HG02623 (cell line): ENCODE measurements around the gene ZFYVE1.
"Not testable (repeated sequence)": the region's sequence is repeated elsewhere in the genome, so short reads cannot be mapped to it uniquely, and the experiment has no call there.

ENCODE experiments used
- ATAC-seq: cut with Tn5 transposase; IDR thresholded peaks from one replicate; pipeline ENCODE4 v1.9.1; 2021; ENCODE audit warnings: moderate library complexity; ENCODE audit not compliant: unreplicated experiment

Gene ZFYVE1

GRCh38 chr14:73026845-73027542 is at the start of gene ZFYVE1:
ZFYVE1 (minus strand) TSS chr14:73027106; CDS start chr14:73024508, 2,598 bp downstream.
- peak; percentile 98 for ATAC-seq

GRCh38 chr14:73069585-73069984 is 42.7 kb upstream of the ZFYVE1 start:
- ATAC-seq, result no peak

- ATAC-seq, result no peak
Observed at GRCh38 chr14:73058922-73059673, 32.2 kb upstream of the ZFYVE1 start.

- ATAC-seq, result peak; percentile 93
Observed at GRCh38 chr14:73058224-73058921, 31.5 kb upstream of the ZFYVE1 start, which contains the start of gene RBM25. RBM25 (plus strand) TSS chr14:73058534; CDS start chr14:73071642, 13,108 bp downstream.

GRCh38 chr14:73057944-73058223 is 31.0 kb upstream of the ZFYVE1 start:
- no peak for ATAC-seq

GRCh38 chr14:73055251-73055650 is 28.3 kb upstream of the ZFYVE1 start:
- no peak for ATAC-seq

GRCh38 chr14:73049428-73049827 is 22.5 kb upstream of the ZFYVE1 start:
- ATAC-seq, result no peak

- ATAC-seq, result no peak
Observed at GRCh38 chr14:73047808-73048207, 20.9 kb upstream of the ZFYVE1 start.

GRCh38 chr14:73036706-73037450 is 10.0 kb upstream of the ZFYVE1 start:
- not testable (repeated sequence) for ATAC-seq

GRCh38 chr14:73027984-73028383 is 1.1 kb upstream of the ZFYVE1 start:
- no peak for ATAC-seq

- no peak for ATAC-seq
Observed at GRCh38 chr14:73027546-73027945, 640 bp upstream of the ZFYVE1 start.

GRCh38 chr14:73026243-73026844 is 562 bp downstream of the ZFYVE1 start:
- ATAC-seq, result no peak

GRCh38 chr14:73025544-73025943 is 1.4 kb downstream of the ZFYVE1 start:
- no peak for ATAC-seq

- no peak for ATAC-seq
Observed at GRCh38 chr14:73022051-73022450, 4.9 kb downstream of the ZFYVE1 start.

GRCh38 chr14:73016011-73016410 is 10.9 kb downstream of the ZFYVE1 start:
- not testable (repeated sequence) for ATAC-seq

- not testable (repeated sequence) for ATAC-seq
Observed at GRCh38 chr14:73015552-73015951, 11.4 kb downstream of the ZFYVE1 start.

- peak; percentile 47 for ATAC-seq
Observed at GRCh38 chr14:73014105-73014504, 12.8 kb downstream of the ZFYVE1 start.

GRCh38 chr14:73011189-73011588 is 15.7 kb downstream of the ZFYVE1 start:
- ATAC-seq, result not testable (repeated sequence)

- ATAC-seq, result no peak
Observed at GRCh38 chr14:73008501-73008900, 18.4 kb downstream of the ZFYVE1 start.

GRCh38 chr14:73007835-73008234 is 19.1 kb downstream of the ZFYVE1 start:
- no peak for ATAC-seq

GRCh38 chr14:73004641-73005040 is 22.3 kb downstream of the ZFYVE1 start:
- not testable (repeated sequence) for ATAC-seq
